ENCODE data around the gene SPECC1. TPM values are rescaled to one million over a fixed set of nuclear protein-coding genes. Genes with fewer than 3 reads are reported as not detected.

The SPECC1 gene
- total and polyA plus RNA-seq, 2 donors (not counting 1 experiment from before 2014, with no cell fraction given): 13.4 to 30.9 TPM

- no peak overlapping the region for H3K4me2 ChIP-seq (ENCODE audit: extremely low read depth, insufficient read depth, low read length)
- TF ChIP-seq EZH2 (IDR thresholded peaks at IDR 0.05; ENCODE audit: low read length, missing control alignments): no peak
- TF ChIP-seq CTCF (conservative IDR thresholded peaks at IDR 0.05 in 1 of 2, IDR thresholded peaks at IDR 0.05 in 1 of 2; ENCODE audit: low read depth in 1 of 2, low read length in 2 of 2): no peak
- DNase-seq (ENCODE audit: low read depth in 2 of 2): no peak
- H3K4me3 ChIP-seq (replicated peaks in 1 of 4; ENCODE audit: control extremely low read depth in 1 of 4, insufficient read depth in 1 of 4, low read depth in 3 of 4, low read length in 4 of 4): no peak overlapping the region
- H3K36me3 ChIP-seq (ENCODE audit: control insufficient read depth, insufficient read depth, low read length): no peaks in the 10 kb centered on the region
- H3K9me3 ChIP-seq (ENCODE audit: control insufficient read depth, insufficient read depth, low read depth, low read length): no peaks in the 10 kb centered on the region
- H2AFZ ChIP-seq (ENCODE audit: low read length): no peak overlapping the region
- no peak overlapping the region for H3K27ac ChIP-seq (ENCODE audit: insufficient read depth, low read length)
- H3K4me1 ChIP-seq (ENCODE audit: control insufficient read depth, extremely low read depth, insufficient read depth, low read length): no peaks in the 10 kb centered on the region
- no peaks in the 10 kb centered on the region for H3K79me2 ChIP-seq (ENCODE audit: control insufficient read depth, insufficient read depth, low read length)
- H3K27me3 ChIP-seq (ENCODE audit: control insufficient read depth, insufficient read depth, low read length): no peaks in the 10 kb centered on the region
- no peaks in the 10 kb centered on the region for H4K20me1 ChIP-seq (ENCODE audit: control insufficient read depth, extremely low read depth, insufficient read depth, low read length)
- no peak overlapping the region for H3K9ac ChIP-seq (ENCODE audit: insufficient read depth, low read length)
Measured at GRCh38 chr17:20304961-20305360, 295.8 kb downstream of the SPECC1 start.

GRCh38 chr17:20306924-20307323, 297.8 kb downstream of the SPECC1 start:
- Histone ChIP-seq H3K79me2 (ENCODE audit: control insufficient read depth, insufficient read depth, low read length) (no peaks in the 10 kb centered on the region), H3K27me3 (ENCODE audit: control insufficient read depth, insufficient read depth, low read length) (no peaks in the 10 kb centered on the region), H4K20me1 (ENCODE audit: control insufficient read depth, extremely low read depth, insufficient read depth, low read length) (no peaks in the 10 kb centered on the region), H3K36me3 (ENCODE audit: control insufficient read depth, insufficient read depth, low read length) (no peaks in the 10 kb centered on the region), H3K9me3 (ENCODE audit: control insufficient read depth, insufficient read depth, low read depth, low read length) (no peaks in the 10 kb centered on the region), H3K4me3 (replicated peaks in 1 of 4; ENCODE audit: control extremely low read depth in 1 of 4, insufficient read depth in 1 of 4, low read depth in 3 of 4, low read length in 4 of 4) (no peak overlapping the region), H3K4me1 (ENCODE audit: control insufficient read depth, extremely low read depth, insufficient read depth, low read length) (no peaks in the 10 kb centered on the region), H3K4me2 (ENCODE audit: extremely low read depth, insufficient read depth, low read length) (no peak overlapping the region), H2AFZ (ENCODE audit: low read length) (no peak overlapping the region), H3K9ac (ENCODE audit: insufficient read depth, low read length) (no peak overlapping the region), H3K27ac (ENCODE audit: insufficient read depth, low read length) (no peak overlapping the region)
- no peak for TF ChIP-seq EZH2 (IDR thresholded peaks at IDR 0.05; ENCODE audit: low read length, missing control alignments)
- TF ChIP-seq CTCF (conservative IDR thresholded peaks at IDR 0.05 in 1 of 2, IDR thresholded peaks at IDR 0.05 in 1 of 2; ENCODE audit: low read depth in 1 of 2, low read length in 2 of 2): no peak
- DNase-seq (ENCODE audit: low read depth in 2 of 2): no peak

- TF ChIP-seq EZH2 (IDR thresholded peaks at IDR 0.05; ENCODE audit: low read length, missing control alignments): no peak
- no peak for TF ChIP-seq CTCF (conservative IDR thresholded peaks at IDR 0.05 in 1 of 2, IDR thresholded peaks at IDR 0.05 in 1 of 2; ENCODE audit: low read depth in 1 of 2, low read length in 2 of 2)
- no peaks in the 10 kb centered on the region for H3K4me1 ChIP-seq (ENCODE audit: control insufficient read depth, extremely low read depth, insufficient read depth, low read length)
- no peak overlapping the region for H3K4me2 ChIP-seq (ENCODE audit: extremely low read depth, insufficient read depth, low read length)
- H4K20me1 ChIP-seq (ENCODE audit: control insufficient read depth, extremely low read depth, insufficient read depth, low read length): no peaks in the 10 kb centered on the region
- no peaks in the 10 kb centered on the region for H3K27me3 ChIP-seq (ENCODE audit: control insufficient read depth, insufficient read depth, low read length)
- H3K9me3 ChIP-seq (ENCODE audit: control insufficient read depth, insufficient read depth, low read depth, low read length): no peaks in the 10 kb centered on the region
- H3K9ac ChIP-seq (ENCODE audit: insufficient read depth, low read length): no peak overlapping the region
- H3K4me3 ChIP-seq (replicated peaks in 1 of 4; ENCODE audit: control extremely low read depth in 1 of 4, insufficient read depth in 1 of 4, low read depth in 3 of 4, low read length in 4 of 4): no peak overlapping the region
- H3K36me3 ChIP-seq (ENCODE audit: control insufficient read depth, insufficient read depth, low read length): no peaks in the 10 kb centered on the region
- no peak overlapping the region for H2AFZ ChIP-seq (ENCODE audit: low read length)
- no peaks in the 10 kb centered on the region for H3K79me2 ChIP-seq (ENCODE audit: control insufficient read depth, insufficient read depth, low read length)
- no peak overlapping the region for H3K27ac ChIP-seq (ENCODE audit: insufficient read depth, low read length)
- no peak for DNase-seq (ENCODE audit: low read depth in 2 of 2)
Measured at GRCh38 chr17:20307326-20307910, 298.3 kb downstream of the SPECC1 start.

All from fibroblast of lung (primary cell).